Immature natural killer cell (primary cell): ENCODE measurements around the gene ZAR1. TPM values are rescaled to one million over a fixed set of nuclear protein-coding genes. Genes with fewer than 3 reads are reported as not detected.

Experiments
- DNase-seq, 3 donors: peaks; one replicate each; pipeline ENCODE4 v3.0.0; 2022; ENCODE audit warnings: mixed read lengths in 1 of 3
- H3K27ac Mint-ChIP-seq, 6 donors: one replicate each; pipeline ENCODE4 v1.8.0; 2020; ENCODE audit warnings: mixed read lengths in 6 of 6, mild to moderate bottlenecking in 5 of 6, inconsistent platforms in 4 of 6, moderate library complexity in 3 of 6
- H3K27me3 Mint-ChIP-seq, 3 donors: one replicate each; pipeline ENCODE4 v1.8.0; 2020 to 2021; ENCODE audit warnings: low read depth in 3 of 3, mild to moderate bottlenecking in 3 of 3, mixed read lengths in 3 of 3, moderate library complexity in 3 of 3, inconsistent platforms in 1 of 3
- H3K36me3 Mint-ChIP-seq, 3 donors: one replicate each; pipeline ENCODE4 v1.8.0; 2020; ENCODE audit warnings: mixed read lengths in 3 of 3, inconsistent platforms in 2 of 3, mild to moderate bottlenecking in 2 of 3
- H3K4me1 Mint-ChIP-seq, 2 donors: one replicate each; pipeline ENCODE4 v1.8.0; 2020; ENCODE audit warnings: inconsistent platforms in 2 of 2, mild to moderate bottlenecking in 2 of 2, mixed read lengths in 2 of 2, moderate library complexity in 1 of 2
- H3K4me3 Mint-ChIP-seq, 5 donors: one replicate each; pipeline ENCODE4 v1.8.0; 2020; ENCODE audit warnings: mild to moderate bottlenecking in 5 of 5, mixed read lengths in 5 of 5, inconsistent platforms in 3 of 5, moderate library complexity in 3 of 5
- H3K9me3 Mint-ChIP-seq, 6 donors: one replicate each; pipeline ENCODE4 v1.8.0; 2020; ENCODE audit warnings: mild to moderate bottlenecking in 6 of 6, mixed read lengths in 6 of 6, inconsistent platforms in 4 of 6, moderate library complexity in 3 of 6
- polyA plus RNA-seq, 3 donors: library from polyadenylated mRNA; unstranded; fragments of 300-500 nt; fragmentation: Illumina TruSeq; gene quantifications; one replicate each; pipeline ENCODE4 v1.2.3, GENCODE V29; 2021

The ZAR1 gene
- polyA plus RNA-seq, 3 donors from 2014 or later, result not detected

DNA sequence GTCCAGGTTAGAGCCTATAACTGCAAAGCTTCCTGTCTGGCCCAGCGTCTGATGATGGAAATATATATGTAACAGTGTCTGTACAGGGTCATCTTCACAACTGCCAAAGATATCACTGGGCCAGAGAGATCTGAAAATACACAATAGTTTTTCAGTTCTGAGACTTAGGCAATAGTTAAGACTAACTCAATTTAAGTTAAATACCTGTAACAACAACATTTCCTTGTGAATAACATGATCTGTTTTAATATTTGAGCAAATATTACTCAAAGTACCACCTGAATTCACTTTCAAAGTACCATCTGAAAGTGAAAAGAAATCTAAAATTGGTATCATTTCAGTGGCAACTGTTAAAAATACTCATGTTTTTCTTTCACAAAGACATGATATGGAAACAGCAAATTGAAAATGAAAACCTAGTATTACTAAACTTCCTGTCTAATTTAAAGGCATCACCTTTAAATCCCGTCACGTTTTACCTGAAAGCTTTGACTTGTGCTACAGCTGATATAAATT is 9.6 kb downstream of the ZAR1 start:
- Mint-ChIP-seq H3K27me3 (peaks cover 0 to 2% (median 0%) of the 10 kb centered on the region in 3 donors), H3K27ac (no peak overlapping the region), H3K36me3 (peaks cover 6 to 28% (median 13%) of the 10 kb centered on the region in 3 donors), H3K4me3 (no peak overlapping the region), H3K9me3 (no peaks in the 10 kb centered on the region), H3K4me1 (no peaks in the 10 kb centered on the region)
- no peak for DNase-seq

DNA sequence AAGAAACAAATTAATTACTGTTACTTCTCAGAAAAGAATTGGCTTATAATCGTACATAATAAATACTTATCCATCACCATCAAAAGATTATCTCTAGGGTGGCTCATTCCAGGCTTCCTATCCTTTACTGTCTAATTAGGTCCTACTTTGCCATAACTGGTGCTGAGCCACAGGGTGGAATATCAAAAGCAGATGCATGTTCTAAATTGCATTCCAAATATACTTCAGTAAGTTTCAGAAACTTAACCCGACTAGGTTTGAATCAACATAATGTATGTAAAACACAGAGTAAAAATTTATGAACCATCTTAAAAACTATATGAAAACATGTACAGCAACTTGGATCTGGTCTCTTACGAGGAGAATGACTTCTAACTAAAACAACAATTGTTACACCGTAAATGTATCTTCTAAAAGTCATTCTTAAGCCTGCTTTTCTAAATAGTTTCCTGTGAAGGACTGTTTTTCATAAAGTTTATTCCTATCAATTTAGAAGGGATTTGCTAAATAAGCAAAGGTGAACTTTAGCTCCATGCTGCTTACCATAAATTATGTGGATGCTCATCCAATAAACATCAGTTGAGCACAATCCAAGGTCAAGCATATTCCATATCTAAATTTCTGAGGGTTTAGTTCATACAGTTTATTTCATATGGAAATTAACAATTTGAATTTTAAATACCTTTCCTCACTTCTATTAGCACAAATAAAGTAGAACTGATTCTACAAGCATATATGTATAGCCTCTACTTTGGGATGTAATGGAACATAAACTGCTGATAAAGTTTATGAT is 13.4 kb downstream of the ZAR1 start:
- no peak overlapping the region for H3K4me3 Mint-ChIP-seq
- no peaks in the 10 kb centered on the region for H3K9me3 Mint-ChIP-seq
- H3K27ac Mint-ChIP-seq, result peak overlapping the region in 1 of 6 donors; percentile 44
- peaks cover 11 to 37% (median 24%) of the 10 kb centered on the region in 3 donors for H3K36me3 Mint-ChIP-seq
- H3K27me3 Mint-ChIP-seq, result peaks cover 0 to 2% (median 0%) of the 10 kb centered on the region in 3 donors
- no peak for DNase-seq
- H3K4me1 Mint-ChIP-seq, result no peaks in the 10 kb centered on the region

DNA sequence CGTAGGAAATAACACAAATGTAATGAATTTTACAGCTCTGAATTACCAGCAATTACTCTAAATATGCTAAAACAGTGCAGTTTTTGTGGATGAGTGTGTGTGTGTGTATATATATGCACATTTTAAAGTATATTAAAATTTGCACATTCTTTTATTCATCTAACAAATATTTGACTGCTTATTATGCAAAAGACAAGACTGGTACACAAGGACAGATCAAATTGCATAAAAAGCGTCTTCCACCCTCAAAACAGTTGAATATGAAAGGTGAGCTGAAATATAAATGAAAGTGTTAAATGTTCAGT is 13.9 kb downstream of the ZAR1 start:
- Mint-ChIP-seq H3K4me1 (no peaks in the 10 kb centered on the region), H3K27me3 (peaks cover 0 to 2% (median 0%) of the 10 kb centered on the region in 3 donors), H3K27ac (no peak overlapping the region), H3K4me3 (no peak overlapping the region), H3K36me3 (peaks cover 11 to 39% (median 22%) of the 10 kb centered on the region in 3 donors), H3K9me3 (no peaks in the 10 kb centered on the region)
- no peak for DNase-seq

DNA sequence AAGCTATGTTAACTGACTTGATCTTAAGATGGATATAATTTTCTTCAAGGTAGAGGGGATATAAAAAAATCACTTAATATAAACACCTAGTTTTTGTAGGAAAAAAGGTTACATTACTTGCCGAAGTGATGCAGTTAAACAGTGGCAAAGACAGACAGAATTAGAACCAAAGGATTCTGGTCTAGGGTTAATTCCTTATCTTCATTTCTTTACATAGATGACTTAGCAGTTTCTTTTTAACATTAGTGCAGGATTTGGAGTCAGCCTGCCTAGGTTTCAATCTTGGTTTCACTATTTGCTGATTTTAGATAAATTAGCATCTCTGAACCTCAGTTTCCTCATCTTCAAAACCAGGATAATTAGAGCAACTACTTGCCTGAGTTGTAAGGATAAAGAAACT is 14.3 kb downstream of the ZAR1 start:
- DNase-seq, result no peak
- H3K36me3 Mint-ChIP-seq, result peaks cover 8 to 39% (median 18%) of the 10 kb centered on the region in 3 donors
- H3K4me1 Mint-ChIP-seq, result no peaks in the 10 kb centered on the region
- H3K4me3 Mint-ChIP-seq, result no peak overlapping the region
- H3K9me3 Mint-ChIP-seq, result no peaks in the 10 kb centered on the region
- no peak overlapping the region for H3K27ac Mint-ChIP-seq
- peaks cover 0 to 2% (median 0%) of the 10 kb centered on the region in 3 donors for H3K27me3 Mint-ChIP-seq

DNA sequence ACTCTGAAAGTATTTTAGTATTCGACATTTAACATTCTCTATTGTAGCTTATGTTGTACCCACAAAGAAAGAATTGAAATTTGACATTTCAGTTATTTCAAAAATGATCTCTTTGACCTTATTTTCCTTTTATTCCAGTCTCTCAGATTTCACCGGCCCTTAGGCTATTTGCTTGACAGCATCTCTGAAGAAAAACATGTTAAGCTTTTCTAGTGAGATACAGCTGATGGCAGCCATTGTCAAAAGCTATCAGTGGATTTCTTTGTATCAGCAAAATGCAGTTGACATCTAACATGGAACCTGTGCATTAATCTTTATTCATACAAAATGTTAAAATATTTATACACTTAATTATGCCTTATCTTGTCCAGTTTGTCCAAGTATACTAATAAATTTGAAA is 16.7 kb downstream of the ZAR1 start:
- H3K27me3 Mint-ChIP-seq, result peaks cover 0 to 2% (median under 1%) of the 10 kb centered on the region in 3 donors
- no peak overlapping the region for H3K27ac Mint-ChIP-seq
- no peaks in the 10 kb centered on the region for H3K4me1 Mint-ChIP-seq
- no peaks in the 10 kb centered on the region for H3K9me3 Mint-ChIP-seq
- H3K36me3 Mint-ChIP-seq, result peaks cover 11 to 37% (median 17%) of the 10 kb centered on the region in 3 donors
- DNase-seq, result no peak
- H3K4me3 Mint-ChIP-seq, result no peak overlapping the region

DNA sequence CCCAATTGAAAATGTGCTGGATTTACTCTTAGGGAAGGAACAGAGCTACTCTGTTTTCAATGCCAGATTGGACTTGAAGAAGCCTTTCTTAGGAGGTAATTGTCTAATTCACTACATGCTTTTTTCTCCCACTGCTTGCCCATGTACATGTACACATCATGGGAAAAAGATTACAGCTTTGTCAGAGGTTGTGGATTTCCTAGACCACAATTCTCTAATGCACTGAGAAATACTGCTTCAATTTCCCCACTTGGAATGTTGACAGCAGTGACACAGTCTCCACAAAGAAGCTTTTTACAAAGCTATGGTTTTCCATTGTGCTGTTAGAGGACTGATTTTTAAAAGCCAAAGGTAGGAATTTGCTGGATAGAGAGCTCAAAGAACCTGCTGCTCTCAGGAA is 19.5 kb downstream of the ZAR1 start:
- no peak for DNase-seq
- no peak overlapping the region for H3K4me3 Mint-ChIP-seq
- H3K4me1 Mint-ChIP-seq, result no peaks in the 10 kb centered on the region
- no peaks in the 10 kb centered on the region for H3K9me3 Mint-ChIP-seq
- H3K27ac Mint-ChIP-seq, result no peak overlapping the region
- peaks cover 0 to 2% (median 1%) of the 10 kb centered on the region in 3 donors for H3K27me3 Mint-ChIP-seq
- peaks cover 23 to 56% (median 25%) of the 10 kb centered on the region in 3 donors for H3K36me3 Mint-ChIP-seq

DNA sequence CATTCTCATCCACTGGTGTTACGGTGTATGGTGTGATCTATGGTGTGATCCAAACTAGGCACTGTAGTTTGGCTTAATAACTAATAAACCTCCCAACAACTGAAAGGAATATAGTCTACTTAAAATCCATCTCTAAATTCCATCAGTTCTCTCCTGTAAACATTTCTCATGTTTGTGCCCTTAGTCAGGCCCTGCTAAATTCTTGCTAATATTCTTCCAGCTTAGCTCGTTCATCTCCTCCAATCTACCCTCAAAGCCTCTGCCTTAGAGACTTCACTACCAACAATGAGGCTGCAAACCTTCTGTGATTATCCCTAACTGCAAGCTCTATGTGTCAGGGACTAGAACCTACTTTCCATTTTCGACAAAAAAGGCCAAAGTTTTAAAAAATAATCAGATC is 28.1 kb downstream of the ZAR1 start:
- no peak overlapping the region for H3K27ac Mint-ChIP-seq
- DNase-seq, result no peak
- H3K4me1 Mint-ChIP-seq, result no peaks in the 10 kb centered on the region
- no peaks in the 10 kb centered on the region for H3K9me3 Mint-ChIP-seq
- no peak overlapping the region for H3K4me3 Mint-ChIP-seq
- H3K36me3 Mint-ChIP-seq, result peaks cover 33 to 58% (median 41%) of the 10 kb centered on the region in 3 donors
- H3K27me3 Mint-ChIP-seq, result peaks cover 0 to 1% (median 0%) of the 10 kb centered on the region in 3 donors

DNA sequence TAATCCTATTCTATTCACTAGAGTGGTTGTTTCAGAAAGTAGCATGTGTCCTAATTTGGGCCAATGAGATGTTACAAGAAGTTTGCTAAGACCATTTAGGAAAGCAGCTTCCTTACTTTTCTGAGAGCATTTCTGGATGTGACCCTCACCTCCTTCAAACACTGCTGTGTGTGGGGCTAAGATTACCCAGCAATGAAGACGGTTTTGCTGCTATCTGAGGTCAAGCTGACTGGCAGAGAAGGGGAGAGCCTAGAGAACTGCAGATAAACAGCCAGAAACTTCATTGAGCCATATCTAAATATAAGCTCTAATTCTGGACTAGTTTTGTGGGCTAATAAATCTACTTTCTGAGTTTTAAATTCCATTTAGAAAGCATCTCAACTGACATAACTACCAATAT is 36.4 kb downstream of the ZAR1 start:
- peaks cover 19 to 65% (median 62%) of the 10 kb centered on the region in 3 donors for H3K36me3 Mint-ChIP-seq

DNA sequence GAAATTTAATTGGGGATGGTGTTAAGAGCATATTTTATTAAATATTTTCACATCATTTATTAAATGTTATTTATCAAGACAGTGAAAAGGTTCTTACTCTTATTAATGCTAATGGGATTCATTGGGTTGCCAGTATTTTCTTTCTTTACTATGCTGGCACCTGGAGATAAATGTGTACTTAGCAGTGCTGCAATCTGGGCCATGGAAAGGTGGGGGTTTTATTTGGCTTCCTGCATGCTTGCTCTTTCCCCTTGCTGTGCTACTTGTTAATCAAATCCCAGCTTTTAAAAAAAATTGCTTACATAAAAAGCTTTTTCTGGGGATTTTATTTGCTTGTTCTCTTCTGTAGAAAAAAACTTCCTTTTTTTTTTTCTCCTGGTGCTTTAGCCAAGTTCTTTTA is 48.3 kb downstream of the ZAR1 start:
- peaks cover 0 to 3% (median 0%) of the 10 kb centered on the region in 3 donors for H3K27me3 Mint-ChIP-seq
- H3K27ac Mint-ChIP-seq, result peak overlapping the region in 2 of 6 donors; percentile 14 to 35
- H3K4me1 Mint-ChIP-seq, result no peaks in the 10 kb centered on the region
- peaks cover 33 to 46% (median 36%) of the 10 kb centered on the region in 3 donors for H3K36me3 Mint-ChIP-seq
- no peaks in the 10 kb centered on the region for H3K9me3 Mint-ChIP-seq
- no peak overlapping the region for H3K4me3 Mint-ChIP-seq
- no peak for DNase-seq

More for the DNA sequence above, 36.4 kb downstream of the ZAR1 start:
- H3K27me3 Mint-ChIP-seq, result peaks cover 0 to 2% (median 1%) of the 10 kb centered on the region in 3 donors
- H3K4me3 Mint-ChIP-seq, result no peak overlapping the region
- H3K9me3 Mint-ChIP-seq, result no peaks in the 10 kb centered on the region
- H3K4me1 Mint-ChIP-seq, result no peaks in the 10 kb centered on the region
- H3K27ac Mint-ChIP-seq, result peak overlapping the region in 1 of 6 donors; percentile 40
- no peak for DNase-seq

DNA sequence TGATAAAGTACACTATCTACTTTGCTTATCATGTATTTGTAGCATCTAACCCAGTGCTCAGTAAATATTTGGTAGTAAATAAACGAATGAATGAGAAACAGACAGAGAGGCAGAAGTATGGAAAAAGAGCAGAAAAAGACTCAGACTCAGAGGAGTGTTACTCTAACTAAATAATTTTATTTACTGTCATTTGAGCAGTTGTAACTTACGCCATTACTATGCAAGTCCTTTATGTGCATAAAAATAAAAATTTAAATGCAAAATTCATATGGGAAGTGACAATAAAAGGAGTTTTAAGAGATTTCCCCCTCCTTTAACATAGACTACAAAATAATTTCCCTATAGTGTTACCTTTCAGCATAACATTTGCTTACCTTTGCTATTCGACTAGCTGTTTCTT is 49.5 kb downstream of the ZAR1 start:
- peaks cover 0 to 3% (median 0%) of the 10 kb centered on the region in 3 donors for H3K27me3 Mint-ChIP-seq
- no peak overlapping the region for H3K4me3 Mint-ChIP-seq
- peak overlapping the region in 1 of 6 donors; percentile 35 for H3K27ac Mint-ChIP-seq
- no peaks in the 10 kb centered on the region for H3K9me3 Mint-ChIP-seq
- peaks cover 39 to 47% (median 41%) of the 10 kb centered on the region in 3 donors for H3K36me3 Mint-ChIP-seq
- DNase-seq, result no peak
- no peaks in the 10 kb centered on the region for H3K4me1 Mint-ChIP-seq

DNA sequence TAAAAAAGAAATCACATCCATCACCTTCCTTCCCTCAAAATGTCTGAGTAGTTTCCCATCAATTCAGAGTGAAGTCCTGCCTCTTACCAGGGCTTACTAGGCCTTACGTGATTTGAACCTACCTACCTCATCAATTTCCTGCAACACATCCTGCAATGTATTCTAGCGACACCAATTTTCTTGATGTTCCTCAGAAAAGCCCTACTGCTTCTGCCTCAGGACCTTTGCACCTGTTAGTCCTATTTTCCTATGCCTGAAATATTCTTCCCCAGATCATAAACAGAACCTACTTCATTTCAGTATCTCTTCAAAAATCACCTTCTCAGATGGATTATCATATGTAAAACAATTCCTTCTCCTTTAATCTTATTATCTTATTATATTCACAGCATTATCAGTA is 52.8 kb downstream of the ZAR1 start:
- peak overlapping the region in 3 of 6 donors; percentile 13 to 47 (median 46) for H3K27ac Mint-ChIP-seq
- H3K9me3 Mint-ChIP-seq, result no peaks in the 10 kb centered on the region
- no peak for DNase-seq
- no peak overlapping the region for H3K4me3 Mint-ChIP-seq
- H3K4me1 Mint-ChIP-seq, result no peaks in the 10 kb centered on the region
- peaks cover 0 to 3% (median 0%) of the 10 kb centered on the region in 3 donors for H3K27me3 Mint-ChIP-seq
- peaks cover 35 to 57% (median 44%) of the 10 kb centered on the region in 3 donors for H3K36me3 Mint-ChIP-seq

DNA sequence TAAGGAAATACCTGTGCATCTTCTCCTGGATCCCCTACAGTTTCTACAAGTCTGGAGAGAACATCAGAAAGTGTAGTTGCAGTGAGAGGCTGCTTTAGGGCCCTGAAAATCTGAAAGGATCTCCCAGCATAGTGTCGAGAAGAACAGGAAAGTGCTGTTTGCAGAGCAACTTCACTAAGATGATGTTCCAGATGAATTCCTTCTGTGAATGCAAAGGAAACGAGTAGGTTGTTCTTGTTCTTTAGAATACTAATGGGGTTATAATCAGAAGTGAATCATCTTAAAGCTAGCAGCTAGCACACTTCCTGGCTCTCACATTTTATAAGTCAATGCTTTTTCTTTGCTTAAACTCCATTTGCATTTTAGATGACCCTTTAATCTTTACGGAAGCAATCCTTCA is 53.7 kb downstream of the ZAR1 start:
- H3K36me3 Mint-ChIP-seq, result peaks cover 40 to 65% (median 49%) of the 10 kb centered on the region in 3 donors
- no peaks in the 10 kb centered on the region for H3K9me3 Mint-ChIP-seq
- H3K27me3 Mint-ChIP-seq, result peaks cover 0 to 3% (median 0%) of the 10 kb centered on the region in 3 donors
- H3K27ac Mint-ChIP-seq, result no peak overlapping the region
- H3K4me1 Mint-ChIP-seq, result no peaks in the 10 kb centered on the region
- no peak for DNase-seq
- H3K4me3 Mint-ChIP-seq, result no peak overlapping the region
